Measurements from ENCODE around the gene CEND1. TPM values are rescaled to one million over a fixed set of nuclear protein-coding genes. Genes with fewer than 3 reads are reported as not detected.
A peak's percentile ranks its signal among the peaks of the same experiment; 100 is the strongest.

Gene CEND1
- total and polyA plus RNA-seq, 2 of the 13 experiments (the other 11 are each of a cell fraction or from before 2014, with no cell fraction given), result not detected

DNA sequence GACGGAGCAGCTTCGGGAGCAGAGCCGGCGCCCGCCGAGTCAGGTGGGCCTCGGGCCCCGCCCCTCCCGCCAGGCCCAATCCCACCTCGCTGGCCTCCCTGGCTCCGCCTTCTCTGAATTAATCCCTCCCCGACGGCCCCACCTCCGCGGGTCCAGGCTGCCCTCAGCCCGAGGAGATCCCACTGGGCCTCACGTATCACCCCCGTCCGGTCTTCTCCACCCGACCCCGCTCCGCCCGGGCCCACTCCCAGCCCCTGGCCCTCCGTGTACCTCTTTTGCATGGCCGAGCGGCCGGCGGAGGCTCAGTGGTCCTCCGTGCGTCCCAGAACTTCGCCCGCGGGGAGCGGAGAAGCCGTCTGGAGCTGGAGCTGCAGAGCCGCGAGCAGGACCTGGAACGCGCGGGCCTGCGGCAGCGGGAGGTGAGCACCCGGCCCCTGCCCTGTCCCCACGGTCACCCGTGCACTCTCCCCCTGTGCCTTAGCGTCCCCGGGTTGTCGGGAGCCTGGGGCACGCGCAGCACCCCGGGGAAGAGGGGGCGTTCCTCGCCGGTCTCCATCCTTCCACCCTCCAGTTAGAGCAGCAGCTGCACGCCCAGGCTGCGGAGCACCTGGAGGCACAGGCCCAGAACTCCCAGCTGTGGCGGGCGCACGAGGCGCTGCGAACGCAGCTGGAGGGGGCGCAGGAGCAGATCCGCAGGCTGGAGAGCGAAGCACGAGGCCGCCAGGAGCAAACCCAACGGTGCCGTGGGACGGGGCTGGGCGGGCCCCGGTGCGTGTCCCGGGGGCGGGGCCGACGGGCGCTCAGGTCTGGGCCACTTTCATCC lies 40.6 kb upstream of the CEND1 start (continued):
- no peak for TF ChIP-seq ZNF441 (CRISPR knock-in tag; IDR thresholded peaks at IDR 0.05; ENCODE audit: borderline replicate concordance)
- TF ChIP-seq, protein P1, sequence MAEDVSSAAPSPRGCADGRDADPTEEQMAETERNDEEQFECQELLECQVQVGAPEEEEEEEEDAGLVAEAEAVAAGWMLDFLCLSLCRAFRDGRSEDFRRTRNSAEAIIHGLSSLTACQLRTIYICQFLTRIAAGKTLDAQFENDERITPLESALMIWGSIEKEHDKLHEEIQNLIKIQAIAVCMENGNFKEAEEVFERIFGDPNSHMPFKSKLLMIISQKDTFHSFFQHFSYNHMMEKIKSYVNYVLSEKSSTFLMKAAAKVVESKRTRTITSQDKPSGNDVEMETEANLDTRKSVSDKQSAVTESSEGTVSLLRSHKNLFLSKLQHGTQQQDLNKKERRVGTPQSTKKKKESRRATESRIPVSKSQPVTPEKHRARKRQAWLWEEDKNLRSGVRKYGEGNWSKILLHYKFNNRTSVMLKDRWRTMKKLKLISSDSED (CRISPR knock-in tag; IDR thresholded peaks at IDR 0.05), result no peak
- TF ChIP-seq CTCF (CRISPR knock-in tag; IDR thresholded peaks at IDR 0.05), result no peak
- TF ChIP-seq ZNF7 (CRISPR knock-in tag; IDR thresholded peaks at IDR 0.05), result no peak
- no peak for TF ChIP-seq ETV5 (CRISPR knock-in tag; IDR thresholded peaks at IDR 0.05; ENCODE audit: borderline replicate concordance)
- TF ChIP-seq ZKSCAN5 (CRISPR knock-in tag; IDR thresholded peaks at IDR 0.05), result no peak
- TF ChIP-seq ZFP36L2 (CRISPR knock-in tag; IDR thresholded peaks at IDR 0.05), result no peak
- TF ChIP-seq ZNF20 (CRISPR knock-in tag; IDR thresholded peaks at IDR 0.05), result no peak
- no peak for TF ChIP-seq ZNF567 (CRISPR knock-in tag; IDR thresholded peaks at IDR 0.05; ENCODE audit: borderline replicate concordance)
- TF ChIP-seq TOE1 (CRISPR knock-in tag; IDR thresholded peaks at IDR 0.05), result no peak
- TF ChIP-seq, protein P2, sequence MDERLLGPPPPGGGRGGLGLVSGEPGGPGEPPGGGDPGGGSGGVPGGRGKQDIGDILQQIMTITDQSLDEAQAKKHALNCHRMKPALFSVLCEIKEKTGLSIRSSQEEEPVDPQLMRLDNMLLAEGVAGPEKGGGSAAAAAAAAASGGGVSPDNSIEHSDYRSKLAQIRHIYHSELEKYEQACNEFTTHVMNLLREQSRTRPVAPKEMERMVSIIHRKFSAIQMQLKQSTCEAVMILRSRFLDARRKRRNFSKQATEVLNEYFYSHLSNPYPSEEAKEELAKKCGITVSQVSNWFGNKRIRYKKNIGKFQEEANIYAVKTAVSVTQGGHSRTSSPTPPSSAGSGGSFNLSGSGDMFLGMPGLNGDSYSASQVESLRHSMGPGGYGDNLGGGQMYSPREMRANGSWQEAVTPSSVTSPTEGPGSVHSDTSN (CRISPR knock-in tag; IDR thresholded peaks at IDR 0.05), result no peak
- TF ChIP-seq KAT2B (IDR thresholded peaks at IDR 0.05; ENCODE audit: borderline replicate concordance, low read depth, low read length), result no peak
- no peak for TF ChIP-seq ZKSCAN8 (CRISPR knock-in tag; IDR thresholded peaks at IDR 0.05; ENCODE audit: borderline replicate concordance)
- TF ChIP-seq GZF1 (CRISPR knock-in tag; IDR thresholded peaks at IDR 0.05), result 0 out of 2 replicates have a peak, but pooled peaks have one; percentile 39
- TF ChIP-seq KLF15 (CRISPR knock-in tag; IDR thresholded peaks at IDR 0.05; ENCODE audit: borderline replicate concordance), result no peak; the same call in 1 of the 2 replicates
- TF ChIP-seq SMC3 (IDR thresholded peaks at IDR 0.05; ENCODE audit: low read length), result no peak
- TF ChIP-seq, protein P3, sequence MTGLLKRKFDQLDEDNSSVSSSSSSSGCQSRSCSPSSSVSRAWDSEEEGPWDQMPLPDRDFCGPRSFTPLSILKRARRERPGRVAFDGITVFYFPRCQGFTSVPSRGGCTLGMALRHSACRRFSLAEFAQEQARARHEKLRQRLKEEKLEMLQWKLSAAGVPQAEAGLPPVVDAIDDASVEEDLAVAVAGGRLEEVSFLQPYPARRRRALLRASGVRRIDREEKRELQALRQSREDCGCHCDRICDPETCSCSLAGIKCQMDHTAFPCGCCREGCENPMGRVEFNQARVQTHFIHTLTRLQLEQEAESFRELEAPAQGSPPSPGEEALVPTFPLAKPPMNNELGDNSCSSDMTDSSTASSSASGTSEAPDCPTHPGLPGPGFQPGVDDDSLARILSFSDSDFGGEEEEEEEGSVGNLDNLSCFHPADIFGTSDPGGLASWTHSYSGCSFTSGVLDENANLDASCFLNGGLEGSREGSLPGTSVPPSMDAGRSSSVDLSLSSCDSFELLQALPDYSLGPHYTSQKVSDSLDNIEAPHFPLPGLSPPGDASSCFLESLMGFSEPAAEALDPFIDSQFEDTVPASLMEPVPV (CRISPR knock-in tag; IDR thresholded peaks at IDR 0.05), result no peak
- TF ChIP-seq NR2C2 (CRISPR knock-in tag; IDR thresholded peaks at IDR 0.05; ENCODE audit: borderline replicate concordance), result 0 out of 2 replicates have a peak, but pooled peaks have one; percentile 8
- peak; percentile 72; the same call in 1 of the 2 replicates for TF ChIP-seq UBTF (CRISPR knock-in tag; IDR thresholded peaks at IDR 0.05)
- TF ChIP-seq ZNF629 (CRISPR knock-in tag; conservative IDR thresholded peaks at IDR 0.05), result no peak
- no peak for TF ChIP-seq RARG (CRISPR knock-in tag; IDR thresholded peaks at IDR 0.05; ENCODE audit: low read depth)

Measured in HepG2 (cell line).